Stimulated activated CD4-positive, alpha-beta T cell treated with anti-CD3 and anti-CD28 coated beads, Interleukin-1b, Interleukin-23, amount 100 ng/mL, for 24 hours (primary cell): ENCODE results near the gene SUDS3.

Experiments used
- DNase-seq, 4 experiments: peaks; one replicate each; pipeline ENCODE4 v3.0.0-alpha.2; 2020; ENCODE audit warnings: low read depth in 4 of 4, low spot score in 1 of 4

SUDS3 gene

DNA sequence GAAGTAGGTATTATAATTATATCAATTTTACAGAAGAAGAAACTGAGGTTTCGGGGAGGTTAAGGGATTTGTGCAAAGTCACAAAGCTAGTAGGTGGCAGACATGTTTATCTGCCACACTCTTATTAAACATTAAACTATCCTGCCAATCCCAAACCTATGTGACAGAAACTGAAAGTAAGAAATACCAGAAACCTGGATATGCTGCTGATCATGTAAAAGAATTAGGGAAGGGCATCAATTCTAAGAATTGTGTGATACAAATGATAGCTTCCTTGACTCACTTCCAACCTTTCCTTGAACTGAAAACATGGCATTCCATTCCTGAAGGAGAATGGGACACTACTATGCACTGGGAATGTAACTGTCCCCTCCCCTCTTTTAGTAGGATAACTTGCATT is 20.5 kb upstream of the SUDS3 start:
- DNase-seq, result no peak

- DNase-seq, result no peak
These were observed 19.5 kb upstream of the SUDS3 start for GRCh38 chr12:118356809-118357256.

DNA sequence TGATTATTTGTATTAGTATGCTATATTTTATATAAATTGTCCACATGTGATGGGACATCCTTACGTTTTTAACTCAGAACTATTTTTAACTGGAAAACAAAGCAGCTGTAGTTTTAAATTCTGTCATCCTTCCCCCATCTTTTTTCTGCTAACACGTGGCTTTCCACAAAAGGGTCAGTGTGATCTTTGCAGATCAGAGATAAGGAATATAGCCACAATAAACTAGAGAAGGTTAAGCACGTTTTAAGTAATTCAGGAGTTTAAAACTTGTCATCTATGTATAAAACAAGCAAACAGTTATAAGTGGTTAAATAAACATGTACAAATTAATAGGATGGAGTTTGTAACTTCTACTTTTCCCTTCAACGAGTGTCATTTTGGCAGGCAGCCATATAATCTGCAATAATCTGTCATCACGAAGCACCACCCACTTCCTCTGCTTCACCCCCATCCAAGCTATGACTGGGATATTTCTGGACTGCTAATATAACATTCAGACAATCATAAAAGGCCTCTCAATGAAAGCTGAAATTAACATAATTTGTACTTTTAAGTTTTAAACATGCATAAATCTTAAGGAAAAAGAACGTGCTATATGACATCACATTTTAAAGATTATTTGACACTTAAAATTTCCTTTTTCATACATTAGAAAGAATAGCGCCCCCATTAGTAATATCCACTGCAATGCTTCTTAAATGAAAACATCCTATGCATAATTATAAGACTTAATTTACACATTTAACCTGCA is 18.9 kb upstream of the SUDS3 start:
- peak in 1 of 4 experiments; percentile 25 for DNase-seq

DNA sequence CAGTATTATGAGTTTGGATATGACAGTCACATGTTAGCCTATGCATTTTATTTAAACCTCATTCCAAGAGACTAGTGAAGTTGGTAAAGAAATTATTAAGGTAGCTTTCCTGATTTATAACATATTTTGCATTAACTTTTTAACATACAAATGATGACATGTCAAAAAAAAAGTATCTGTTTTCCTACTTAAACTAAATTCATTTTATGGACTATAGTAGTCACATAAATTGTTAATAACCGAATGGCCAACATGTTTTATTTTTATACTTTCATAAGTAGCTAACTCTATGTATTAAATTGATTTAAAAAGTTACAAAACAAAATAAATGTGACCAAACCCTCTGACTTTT is 18.4 kb upstream of the SUDS3 start:
- DNase-seq, result no peak

DNA sequence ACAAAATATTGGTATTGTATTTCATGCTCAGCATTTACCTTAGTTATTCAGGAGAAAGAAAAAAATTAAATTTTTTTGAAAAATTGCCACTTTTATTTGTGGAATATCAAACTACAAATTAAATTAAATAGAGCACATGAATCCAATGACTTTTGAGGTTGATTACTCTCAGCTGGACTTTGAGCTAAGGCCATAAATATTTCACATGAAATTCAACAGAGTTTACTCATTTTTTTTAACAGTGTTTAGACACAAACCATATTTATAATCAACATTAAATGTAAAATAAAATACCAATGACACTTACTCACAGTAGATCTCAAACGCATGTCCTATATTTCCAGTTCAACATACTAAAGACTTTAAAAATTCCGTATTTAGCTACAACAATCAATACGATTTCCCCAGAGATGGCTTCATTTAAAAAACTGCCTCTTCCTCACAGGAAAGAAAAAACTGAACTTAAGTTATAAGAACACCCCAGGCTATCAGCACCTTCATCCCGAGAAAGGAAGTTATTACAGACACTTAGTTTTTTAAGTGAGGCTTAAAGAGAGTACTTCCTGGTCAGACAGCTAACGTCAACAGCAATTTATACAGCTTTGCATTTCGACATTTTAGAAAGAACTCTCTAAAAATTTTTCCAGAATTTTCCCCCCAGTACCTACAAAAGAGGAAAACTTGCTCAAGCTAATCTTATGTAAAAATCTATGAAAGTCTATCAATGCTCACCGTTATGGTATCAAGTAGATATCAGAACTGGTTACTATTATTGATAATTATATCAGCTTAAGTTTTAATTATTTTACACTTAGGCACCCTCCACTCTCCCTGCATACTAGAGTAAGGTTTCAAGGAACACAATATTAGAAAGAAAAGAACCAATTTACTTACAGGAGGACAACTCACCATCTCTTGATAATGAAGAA is 17.5 kb upstream of the SUDS3 start:
- DNase-seq, result no peak

DNA sequence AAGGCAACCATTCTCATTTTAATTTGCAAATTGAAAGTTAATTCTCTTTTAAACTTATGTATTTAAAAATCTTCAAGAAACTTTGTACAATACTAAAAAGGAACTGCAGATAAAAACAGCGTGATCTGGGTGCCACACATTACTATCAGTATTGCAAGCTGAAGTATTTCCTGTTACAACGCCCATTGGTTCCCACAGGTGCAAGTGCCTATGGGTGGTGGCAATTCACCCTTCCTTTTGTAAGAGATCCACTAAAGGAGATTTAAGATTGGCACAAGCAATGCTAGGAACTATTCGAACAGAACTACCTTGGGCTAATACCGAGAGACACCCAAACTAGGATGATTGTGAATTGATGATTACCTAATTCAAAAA is 16.8 kb upstream of the SUDS3 start:
- DNase-seq, result no peak

DNA sequence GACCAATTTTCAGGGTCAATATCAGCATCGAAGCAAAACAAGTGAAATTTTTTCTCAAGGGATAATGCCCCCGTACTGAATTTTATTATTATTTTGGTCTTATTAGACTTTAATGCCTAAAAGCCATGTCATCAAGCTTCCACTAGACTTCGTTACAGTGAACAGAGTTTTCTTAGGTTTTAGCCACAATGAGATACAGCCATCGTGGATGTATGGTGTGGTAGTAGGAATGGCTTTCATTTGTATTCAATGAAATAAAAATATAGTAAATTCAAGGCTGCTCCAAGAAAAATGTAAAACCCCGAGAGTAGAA is 15.3 kb upstream of the SUDS3 start:
- no peak for DNase-seq

GRCh38 chr12:118361889-118362288 is 14.5 kb upstream of the SUDS3 start:
- DNase-seq, result no peak

DNA sequence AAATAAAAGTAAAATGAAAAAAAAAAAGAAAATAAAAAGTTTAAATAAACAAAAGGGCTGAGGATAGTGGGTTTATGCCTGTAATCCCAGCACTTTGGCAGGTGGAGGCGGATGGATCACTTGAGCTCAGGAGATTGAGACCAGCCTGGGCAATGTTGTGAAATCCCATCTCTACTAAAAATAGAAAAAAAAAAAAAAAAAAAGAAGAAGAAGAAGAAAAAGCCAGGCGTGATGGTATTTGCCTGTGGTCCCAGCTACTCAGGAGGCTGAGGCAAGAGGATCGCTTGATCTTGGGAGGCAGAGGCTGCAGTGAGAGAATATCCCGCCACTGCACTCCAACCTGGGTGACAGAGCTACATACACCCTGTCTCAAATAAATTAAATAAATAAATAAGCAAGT is 7.5 kb upstream of the SUDS3 start:
- no peak for DNase-seq

DNA sequence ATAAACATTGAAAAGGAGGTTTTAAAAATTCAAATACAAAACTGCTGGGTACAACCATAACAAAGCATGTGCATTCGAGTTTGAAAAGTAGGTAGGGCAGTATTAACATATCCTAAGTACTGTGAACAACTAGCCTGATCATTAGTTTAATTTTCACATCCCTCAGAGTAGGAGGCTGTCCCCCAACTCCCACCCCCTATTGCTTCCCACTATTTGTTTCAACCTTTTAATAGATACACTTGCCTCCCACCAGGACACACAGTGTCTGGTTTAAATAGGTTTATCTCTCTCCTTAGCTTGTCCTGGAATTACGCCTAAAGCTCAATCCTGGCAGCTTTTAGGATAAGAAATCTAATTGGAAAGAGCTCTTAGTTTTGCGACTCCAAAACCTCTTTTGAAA is 5.8 kb upstream of the SUDS3 start:
- DNase-seq, result no peak

DNA sequence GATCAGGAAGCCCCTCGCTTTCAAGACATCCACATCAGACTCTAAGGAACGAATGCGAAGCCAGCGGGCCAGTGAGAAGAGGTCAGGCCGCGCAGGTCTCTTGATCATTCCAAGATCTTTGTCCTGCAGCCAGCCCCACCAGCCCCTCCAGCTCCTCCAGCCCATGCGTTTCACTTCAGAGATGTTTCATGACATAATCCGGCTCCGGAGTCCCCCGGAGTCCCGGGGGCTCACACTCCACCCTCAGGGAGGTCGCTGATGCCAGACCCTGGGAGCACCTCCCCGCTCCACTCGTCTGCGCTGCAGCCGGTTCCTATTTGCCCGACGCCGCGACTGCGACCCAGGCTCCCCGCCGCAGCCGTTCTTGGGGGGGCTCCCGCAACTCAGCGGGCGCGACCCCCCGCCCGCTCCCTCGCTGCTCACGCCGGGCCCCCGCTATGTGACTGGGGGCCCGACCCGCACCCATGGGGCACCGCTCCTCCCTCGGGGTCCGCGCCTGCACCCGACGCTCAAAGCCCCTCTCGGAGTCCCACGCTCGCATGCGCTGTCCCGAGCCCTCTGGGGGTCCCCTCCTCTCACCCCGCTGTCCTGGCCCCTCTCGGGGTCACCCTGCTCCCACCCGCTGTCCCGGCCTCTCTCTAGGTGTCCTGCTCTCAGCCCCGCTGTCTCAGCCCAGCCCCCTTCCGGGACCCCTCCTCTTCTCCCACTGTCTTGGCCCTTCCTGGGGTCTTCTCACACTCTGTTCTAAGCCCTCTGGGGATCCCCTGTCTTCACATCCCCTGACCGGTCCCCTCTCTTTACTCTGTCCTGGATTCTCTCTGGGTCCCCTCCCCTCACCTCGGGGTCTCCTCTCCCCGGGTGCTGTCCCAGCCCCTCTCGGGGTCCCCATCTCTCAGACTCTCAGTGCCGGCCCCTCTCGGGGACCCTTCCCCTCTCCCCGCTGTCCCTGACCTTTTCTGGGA is 4.8 kb upstream of the SUDS3 start:
- no peak for DNase-seq

- DNase-seq, result peak; percentile 87 to 96 (median 94)
These were observed 3.5 kb upstream of the SUDS3 start, which contains the start of gene TAOK3 for GRCh38 chr12:118372541-118373495. Gene TAOK3, minus strand, starts transcription at chr12:118372907. Its CDS starts 117,340 bp downstream, at chr12:118255567.

DNA sequence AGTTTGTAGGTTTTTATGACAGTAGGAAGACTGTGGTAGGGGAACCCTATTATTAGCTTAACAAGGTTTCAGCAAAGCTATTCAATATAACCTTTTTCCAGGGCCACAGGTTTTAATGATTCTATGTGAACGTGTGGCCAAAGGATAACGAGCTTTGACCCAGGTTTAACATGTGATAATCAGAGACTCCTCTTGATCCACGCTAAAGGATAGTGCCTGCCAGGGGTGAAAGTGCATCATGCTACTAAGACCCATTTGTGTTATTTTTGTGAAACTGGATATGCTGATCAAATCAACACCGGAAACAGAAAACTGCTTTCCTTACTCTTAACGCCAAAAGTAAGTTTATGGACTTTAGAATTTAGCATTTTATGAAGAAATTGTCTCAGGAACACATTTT is 2.7 kb upstream of the SUDS3 start:
- DNase-seq, result no peak

DNA sequence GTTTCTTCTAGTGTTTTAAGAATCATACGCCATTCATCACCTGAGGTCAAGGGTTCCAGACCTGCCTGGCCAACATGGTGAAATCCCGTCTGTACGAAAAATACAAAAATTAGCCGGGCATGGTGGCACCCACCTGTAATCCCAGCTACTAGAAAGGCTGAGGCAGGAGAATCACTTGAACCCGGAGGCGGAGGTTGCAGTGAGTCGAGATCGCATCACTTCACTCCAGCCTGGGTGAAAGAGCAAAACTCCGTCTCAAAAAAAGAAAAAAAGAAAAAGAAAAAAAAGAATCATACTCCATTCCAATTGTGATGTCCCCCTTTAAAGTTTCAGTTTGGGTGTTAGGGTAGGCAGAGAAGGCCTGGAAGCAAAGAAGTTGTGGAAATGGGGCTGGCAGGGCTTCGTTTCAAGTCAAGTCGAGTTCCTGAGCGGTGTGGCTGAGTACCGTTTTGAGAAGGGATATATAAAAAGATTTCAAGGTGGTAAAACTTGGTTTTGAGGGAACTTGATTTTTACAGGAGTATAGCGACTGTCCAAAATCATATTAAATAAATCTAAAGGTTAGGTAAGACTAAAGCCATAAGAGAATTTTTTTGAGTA is 2.1 kb upstream of the SUDS3 start:
- DNase-seq, result no peak

GRCh38 chr12:118374909-118375308 is 1.4 kb upstream of the SUDS3 start:
- DNase-seq, result no peak

DNA sequence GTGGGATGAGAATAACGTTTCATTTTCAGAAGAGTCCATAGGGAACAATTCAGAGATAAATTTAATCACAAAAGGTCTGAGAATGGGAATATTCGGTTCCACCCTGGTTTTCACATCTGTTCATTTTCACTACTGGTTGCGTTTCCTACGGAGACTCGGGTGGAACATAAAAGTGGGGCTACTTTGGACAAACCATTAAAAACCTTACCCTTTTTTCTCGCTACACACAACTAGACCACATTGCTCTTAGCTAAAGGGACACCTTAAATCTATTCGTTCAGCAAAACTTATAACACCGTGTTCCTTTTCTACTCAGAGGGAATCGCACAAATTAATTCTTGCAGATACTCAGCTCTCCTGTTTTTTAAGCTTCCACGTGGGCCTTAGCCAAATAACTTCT is 1.0 kb upstream of the SUDS3 start:
- DNase-seq, result no peak

GRCh38 chr12:118377021-118377883 is 897 bp downstream of the SUDS3 start:
- no peak for DNase-seq

DNA sequence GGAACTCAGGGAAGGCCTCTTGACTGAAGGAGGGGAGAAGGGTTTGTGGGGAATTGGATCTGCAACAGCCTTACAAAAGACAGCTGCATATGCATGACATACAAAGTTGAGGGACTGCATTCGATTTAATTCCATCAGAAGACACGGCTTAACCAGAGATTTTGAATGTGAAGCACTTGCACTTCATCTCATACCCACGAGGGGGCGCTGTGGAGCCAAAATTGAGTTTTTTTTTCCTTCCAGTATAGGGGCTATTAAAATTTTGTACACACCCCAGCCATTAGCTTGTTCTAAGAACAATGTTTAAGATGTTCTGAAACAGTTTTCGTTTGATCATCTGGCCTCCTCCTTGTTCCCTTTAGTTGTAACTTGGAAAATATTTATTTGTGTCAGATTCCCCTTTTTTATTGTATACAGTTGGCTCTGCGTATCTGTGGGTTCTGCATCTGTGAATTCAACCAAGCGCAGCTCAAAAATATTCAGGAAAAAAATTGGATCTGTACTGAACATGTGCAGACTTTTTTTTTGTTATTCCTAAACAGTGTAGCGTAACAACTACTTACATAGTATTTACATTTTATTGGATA is 1.6 kb downstream of the SUDS3 start:
- peak; percentile 52 to 63 (median 61) for DNase-seq
